HEK293T (cell line): ENCODE measurements around the gene KIAA1217.

ENCODE experiments used
- BHLHE40 ChIP-seq: fragments of 450-650 bp; IDR thresholded peaks from 2 replicates; pipeline ENCODE4 v1.6.1; 2016; ENCODE audit warnings: mild to moderate bottlenecking, moderate library complexity, borderline replicate concordance
- CTBP1 ChIP-seq: fragments of 450-650 bp; IDR thresholded peaks from 2 replicates; pipeline ENCODE4 v1.6.1; 2016; ENCODE audit warnings: borderline replicate concordance
- ELF4 ChIP-seq: fragments of 450-650 bp; IDR thresholded peaks from 2 replicates; pipeline ENCODE4 v1.6.1; 2017; ENCODE audit warnings: antibody characterized with exemption
- FOXA1 ChIP-seq: fragments of 450-650 bp; IDR thresholded peaks from 2 replicates; pipeline ENCODE4 v1.6.1; 2016; ENCODE audit warnings: mild to moderate bottlenecking
- FOXK2 ChIP-seq: fragments of 450-650 bp; IDR thresholded peaks from 2 replicates; pipeline ENCODE4 v1.6.1; 2016; ENCODE audit warnings: mild to moderate bottlenecking
- FOXM1 ChIP-seq: fragments of 450-650 bp; IDR thresholded peaks from 2 replicates; pipeline ENCODE4 v1.6.1; 2017; ENCODE audit warnings: mild to moderate bottlenecking, borderline replicate concordance
- HDGF ChIP-seq: fragments of 450-650 bp; IDR thresholded peaks from 2 replicates; pipeline ENCODE4 v1.6.1; 2017; ENCODE audit warnings: antibody characterized with exemption, borderline replicate concordance
- NFRKB ChIP-seq: fragments of 450-650 bp; IDR thresholded peaks from 2 replicates; pipeline ENCODE4 v1.6.1; 2016; ENCODE audit warnings: mild to moderate bottlenecking, moderate library complexity
- SP1 ChIP-seq: fragments of 450-650 bp; IDR thresholded peaks from 2 replicates; pipeline ENCODE4 v1.6.1; 2017
- SUZ12 ChIP-seq: fragments of 450-650 bp; IDR thresholded peaks from 2 replicates; pipeline ENCODE4 v1.6.1; 2016; ENCODE audit warnings: mild to moderate bottlenecking
- TARDBP ChIP-seq: fragments of 450-650 bp; IDR thresholded peaks from 2 replicates; pipeline ENCODE4 v1.6.1; 2016
- ZNF384 ChIP-seq: fragments of 450-650 bp; IDR thresholded peaks from 2 replicates; pipeline ENCODE4 v1.6.1; 2016
- TF ChIP-seq, protein P1 (sequence below): fragments of 450-650 bp; IDR thresholded peaks from 2 replicates; pipeline ENCODE4 v1.6.1; 2016

DNA sequence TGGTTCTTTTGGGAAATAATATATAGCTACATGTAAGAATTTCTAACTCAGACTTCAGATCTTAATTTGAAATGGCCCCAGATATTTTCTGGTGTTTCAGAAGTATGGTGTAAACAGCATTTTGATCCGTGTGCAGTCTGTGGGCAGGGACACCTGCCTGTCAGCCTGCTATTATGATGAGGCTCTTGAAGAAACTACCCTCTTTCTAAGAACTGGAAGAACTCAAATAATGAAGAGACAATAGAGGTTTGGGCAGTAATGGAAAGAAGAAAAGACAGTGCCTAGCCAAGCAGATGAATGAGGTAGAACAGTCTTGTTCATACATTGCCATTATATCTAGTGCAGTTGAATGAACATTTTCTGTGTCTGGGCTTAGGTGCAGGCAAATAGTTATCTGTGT lies 258.2 kb downstream of the KIAA1217 start:
- no peak for TF ChIP-seq SUZ12
- TF ChIP-seq, protein P1, sequence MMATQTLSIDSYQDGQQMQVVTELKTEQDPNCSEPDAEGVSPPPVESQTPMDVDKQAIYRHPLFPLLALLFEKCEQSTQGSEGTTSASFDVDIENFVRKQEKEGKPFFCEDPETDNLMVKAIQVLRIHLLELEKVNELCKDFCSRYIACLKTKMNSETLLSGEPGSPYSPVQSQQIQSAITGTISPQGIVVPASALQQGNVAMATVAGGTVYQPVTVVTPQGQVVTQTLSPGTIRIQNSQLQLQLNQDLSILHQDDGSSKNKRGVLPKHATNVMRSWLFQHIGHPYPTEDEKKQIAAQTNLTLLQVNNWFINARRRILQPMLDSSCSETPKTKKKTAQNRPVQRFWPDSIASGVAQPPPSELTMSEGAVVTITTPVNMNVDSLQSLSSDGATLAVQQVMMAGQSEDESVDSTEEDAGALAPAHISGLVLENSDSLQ: no peak
- TF ChIP-seq SP1: no peak
- no peak for TF ChIP-seq ZNF384
- TF ChIP-seq FOXM1: no peak
- TF ChIP-seq FOXA1: no peak
- no peak for TF ChIP-seq CTBP1
- no peak for TF ChIP-seq BHLHE40
- TF ChIP-seq ELF4: no peak
- no peak for TF ChIP-seq TARDBP
- TF ChIP-seq HDGF: no peak
- no peak for TF ChIP-seq FOXK2
- no peak for TF ChIP-seq NFRKB
